ENCODE data around the gene DAW1. TPM values are rescaled to one million over a fixed set of nuclear protein-coding genes. Genes with fewer than 3 reads are reported as not detected.
"Not testable (repeated sequence)": the region's sequence is repeated elsewhere in the genome, so short reads cannot be mapped to it uniquely, and the experiment has no call there.

Gene DAW1
- total and polyA plus RNA-seq, 4 donors: not detected

- TF ChIP-seq ATF3 (IDR thresholded peaks at IDR 0.05) (no peak), EGR1 (IDR thresholded peaks at IDR 0.05; ENCODE audit: low read depth in 2 of 2) (no peak), HNF4G (IDR thresholded peaks at IDR 0.05) (no peak), SP1 (IDR thresholded peaks at IDR 0.05) (no peak), NR2F2 (IDR thresholded peaks at IDR 0.05) (no peak), RAD21 (IDR thresholded peaks at IDR 0.05) (no peak), TAF1 (conservative IDR thresholded peaks at IDR 0.05) (no peak), RXRA (IDR thresholded peaks at IDR 0.05) (no peak), ZBTB33 (IDR thresholded peaks at IDR 0.05) (no peak), MAX (IDR thresholded peaks at IDR 0.05) (no peak)
- Histone ChIP-seq H3K9ac (ENCODE audit: low read depth in 1 of 2, low read length in 2 of 2) (no peak overlapping the region), H3K27me3 (ENCODE audit: control insufficient read depth in 4 of 4, insufficient read depth in 4 of 4, low read length in 3 of 4) (no peaks in the 10 kb centered on the region), H3K27ac (ENCODE audit: low read depth in 1 of 2, low read length in 2 of 2) (no peak overlapping the region), H3K4me1 (ENCODE audit: control insufficient read depth in 4 of 4, insufficient read depth in 4 of 4, low read length in 3 of 4) (no peaks in the 10 kb centered on the region), H3K9me3 (ENCODE audit: control insufficient read depth in 4 of 4, low read length in 3 of 4) (no peaks in the 10 kb centered on the region), H3K36me3 (ENCODE audit: control insufficient read depth in 4 of 4, insufficient read depth in 3 of 4, low read depth in 1 of 4, low read length in 3 of 4) (no peaks in the 10 kb centered on the region), H3K4me3 (ENCODE audit: low read depth in 1 of 3, low read length in 3 of 3) (no peak overlapping the region)
- 87% methylated on average over 5 of the region's 5 CpGs for WGBS
- no peak for DNase-seq (ENCODE audit: low spot score)
Measured at GRCh38 chr2:227834916-227835650, 36.3 kb upstream of the DAW1 start.

GRCh38 chr2:227839339-227840129 is 31.9 kb upstream of the DAW1 start:
- not testable (repeated sequence) for H3K4me3 ChIP-seq (ENCODE audit: low read depth in 1 of 3, low read length in 3 of 3); H3K27ac ChIP-seq (ENCODE audit: low read depth in 1 of 2, low read length in 2 of 2); DNase-seq (ENCODE audit: low spot score); H3K4me1 ChIP-seq (ENCODE audit: control insufficient read depth in 4 of 4, insufficient read depth in 4 of 4, low read length in 3 of 4); H3K27me3 ChIP-seq (ENCODE audit: control insufficient read depth in 4 of 4, insufficient read depth in 4 of 4, low read length in 3 of 4); H3K36me3 ChIP-seq (ENCODE audit: control insufficient read depth in 4 of 4, insufficient read depth in 3 of 4, low read depth in 1 of 4, low read length in 3 of 4); H3K9ac ChIP-seq (ENCODE audit: low read depth in 1 of 2, low read length in 2 of 2); H3K9me3 ChIP-seq (ENCODE audit: control insufficient read depth in 4 of 4, low read length in 3 of 4)
- WGBS: 72% methylated on average over 7 of the region's 7 CpGs

- no peaks in the 10 kb centered on the region for H3K4me1 ChIP-seq (ENCODE audit: control insufficient read depth in 4 of 4, insufficient read depth in 4 of 4, low read length in 3 of 4)
- 88% methylated on average over 1 of the region's 1 CpG for WGBS
- H3K27ac ChIP-seq (ENCODE audit: low read depth in 1 of 2, low read length in 2 of 2): no peak overlapping the region
- no peaks in the 10 kb centered on the region for H3K36me3 ChIP-seq (ENCODE audit: control insufficient read depth in 4 of 4, insufficient read depth in 3 of 4, low read depth in 1 of 4, low read length in 3 of 4)
- no peak overlapping the region for H3K9ac ChIP-seq (ENCODE audit: low read depth in 1 of 2, low read length in 2 of 2)
- H3K4me3 ChIP-seq (ENCODE audit: low read depth in 1 of 3, low read length in 3 of 3): no peak overlapping the region
- H3K27me3 ChIP-seq (ENCODE audit: control insufficient read depth in 4 of 4, insufficient read depth in 4 of 4, low read length in 3 of 4): peaks cover 0 to 3% (median 0%) of the 10 kb centered on the region in 4 donors
- no peaks in the 10 kb centered on the region for H3K9me3 ChIP-seq (ENCODE audit: control insufficient read depth in 4 of 4, low read length in 3 of 4)
- DNase-seq (ENCODE audit: low spot score): no peak
- TF ChIP-seq FOXA2 (IDR thresholded peaks at IDR 0.05): no peak
- no peak for TF ChIP-seq CTCF (IDR thresholded peaks at IDR 0.05; ENCODE audit: low read depth, low read length, missing input control)
- no peak for TF ChIP-seq ATF3 (IDR thresholded peaks at IDR 0.05)
- no peak for TF ChIP-seq ZBTB33 (IDR thresholded peaks at IDR 0.05)
- no peak for TF ChIP-seq TAF1 (conservative IDR thresholded peaks at IDR 0.05)
- TF ChIP-seq EGR1 (IDR thresholded peaks at IDR 0.05; ENCODE audit: low read depth in 2 of 2): no peak
- TF ChIP-seq FOXA1 (IDR thresholded peaks at IDR 0.05): no peak
- no peak for TF ChIP-seq RAD21 (IDR thresholded peaks at IDR 0.05)
- TF ChIP-seq HNF4A (conservative IDR thresholded peaks at IDR 0.05): no peak
- TF ChIP-seq NR2F2 (IDR thresholded peaks at IDR 0.05): no peak
- no peak for TF ChIP-seq SP1 (IDR thresholded peaks at IDR 0.05)
- no peak for TF ChIP-seq MAX (IDR thresholded peaks at IDR 0.05)
Measured at GRCh38 chr2:227846831-227847230, 24.6 kb upstream of the DAW1 start.
